Measurements from ENCODE around the gene UVRAG.

UVRAG gene

DNA sequence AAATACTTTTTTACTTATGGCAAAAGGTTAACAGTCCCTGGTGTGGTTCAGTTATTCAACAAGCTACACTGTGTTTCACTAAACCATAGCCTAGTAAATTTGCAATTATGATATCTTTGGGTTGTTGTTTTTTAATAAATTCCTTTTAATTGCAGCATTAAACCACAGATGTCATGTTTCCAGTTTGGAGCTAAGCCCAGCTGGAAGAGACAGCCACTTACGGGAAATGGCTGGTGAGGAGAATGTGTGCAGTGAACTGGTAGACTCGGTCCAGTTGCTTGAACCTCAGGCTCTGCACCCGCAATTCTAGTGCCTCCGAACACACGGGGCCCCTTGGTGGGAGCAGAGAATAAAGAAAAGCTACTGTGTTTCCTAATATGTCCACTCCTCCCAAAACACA lies 320.5 kb downstream of the UVRAG start:
- DNase-seq (ENCODE audit: low read depth) = no peak
- TF ChIP-seq, protein P1, sequence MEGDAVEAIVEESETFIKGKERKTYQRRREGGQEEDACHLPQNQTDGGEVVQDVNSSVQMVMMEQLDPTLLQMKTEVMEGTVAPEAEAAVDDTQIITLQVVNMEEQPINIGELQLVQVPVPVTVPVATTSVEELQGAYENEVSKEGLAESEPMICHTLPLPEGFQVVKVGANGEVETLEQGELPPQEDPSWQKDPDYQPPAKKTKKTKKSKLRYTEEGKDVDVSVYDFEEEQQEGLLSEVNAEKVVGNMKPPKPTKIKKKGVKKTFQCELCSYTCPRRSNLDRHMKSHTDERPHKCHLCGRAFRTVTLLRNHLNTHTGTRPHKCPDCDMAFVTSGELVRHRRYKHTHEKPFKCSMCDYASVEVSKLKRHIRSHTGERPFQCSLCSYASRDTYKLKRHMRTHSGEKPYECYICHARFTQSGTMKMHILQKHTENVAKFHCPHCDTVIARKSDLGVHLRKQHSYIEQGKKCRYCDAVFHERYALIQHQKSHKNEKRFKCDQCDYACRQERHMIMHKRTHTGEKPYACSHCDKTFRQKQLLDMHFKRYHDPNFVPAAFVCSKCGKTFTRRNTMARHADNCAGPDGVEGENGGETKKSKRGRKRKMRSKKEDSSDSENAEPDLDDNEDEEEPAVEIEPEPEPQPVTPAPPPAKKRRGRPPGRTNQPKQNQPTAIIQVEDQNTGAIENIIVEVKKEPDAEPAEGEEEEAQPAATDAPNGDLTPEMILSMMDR (IDR thresholded peaks at IDR 0.05; ENCODE audit: control insufficient read depth, insufficient read depth, low read depth, low read length, missing control alignments) = no peak
- no peak overlapping the region for H3K4me3 ChIP-seq (ENCODE audit: control insufficient read depth, low read depth, low read length)

DNA sequence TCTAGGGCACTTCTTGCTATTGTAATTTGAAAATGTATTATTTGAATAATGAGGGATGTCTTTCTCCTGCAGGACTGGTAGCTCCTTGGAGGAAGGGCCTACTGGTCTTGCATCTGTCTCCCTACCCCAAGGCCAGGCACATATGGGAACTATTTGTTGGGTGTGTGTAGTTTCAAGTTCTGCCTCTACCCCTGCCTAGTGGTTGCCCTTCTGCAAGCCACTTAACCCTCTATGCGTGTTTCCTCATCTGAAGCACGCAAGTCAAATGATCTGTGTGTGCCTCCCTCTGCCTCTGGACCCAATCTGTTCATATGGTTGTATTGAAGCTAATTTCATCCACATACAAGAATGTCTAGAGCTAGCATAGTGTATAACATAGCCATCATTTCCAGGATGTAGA lies 324.3 kb downstream of the UVRAG start:
- no peak for DNase-seq (ENCODE audit: low read depth)
- H3K4me3 ChIP-seq (ENCODE audit: control insufficient read depth, low read depth, low read length) = no peak overlapping the region
- TF ChIP-seq, protein P1 (IDR thresholded peaks at IDR 0.05; ENCODE audit: control insufficient read depth, insufficient read depth, low read depth, low read length, missing control alignments) = no peak

DNA sequence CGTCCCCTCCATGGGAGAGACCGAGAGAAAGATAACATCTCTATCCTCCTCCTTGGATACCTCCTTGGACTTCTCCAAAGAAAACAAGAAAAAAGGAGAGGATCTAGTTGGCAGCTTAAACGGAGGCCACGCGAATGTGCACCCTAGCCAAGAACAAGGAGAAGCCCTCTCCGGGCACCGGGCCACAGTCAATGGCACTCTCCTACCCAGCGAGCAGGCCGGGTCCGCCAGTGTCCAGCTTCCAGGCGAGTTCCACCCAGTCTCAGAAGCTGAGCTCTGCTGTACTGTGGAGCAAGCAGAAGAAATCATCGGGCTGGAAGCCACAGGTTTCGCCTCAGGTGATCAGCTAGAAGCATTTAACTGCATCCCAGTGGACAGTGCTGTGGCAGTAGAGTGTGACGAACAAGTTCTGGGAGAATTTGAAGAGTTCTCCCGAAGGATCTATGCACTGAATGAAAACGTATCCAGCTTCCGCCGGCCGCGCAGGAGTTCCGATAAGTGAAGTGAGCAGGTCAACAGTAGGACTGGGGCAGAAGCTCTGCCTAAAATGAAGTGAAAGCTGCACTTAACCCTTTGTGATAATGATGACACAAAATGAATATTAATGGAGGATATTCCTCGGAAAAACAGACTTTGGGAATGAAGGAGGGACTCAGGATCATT lies 326.0 kb downstream of the UVRAG start:
- H3K4me3 ChIP-seq (ENCODE audit: control insufficient read depth, low read depth, low read length) = no peak overlapping the region
- no peak for DNase-seq (ENCODE audit: low read depth)
- TF ChIP-seq, protein P1 (IDR thresholded peaks at IDR 0.05; ENCODE audit: control insufficient read depth, insufficient read depth, low read depth, low read length, missing control alignments) = no peak

DNA sequence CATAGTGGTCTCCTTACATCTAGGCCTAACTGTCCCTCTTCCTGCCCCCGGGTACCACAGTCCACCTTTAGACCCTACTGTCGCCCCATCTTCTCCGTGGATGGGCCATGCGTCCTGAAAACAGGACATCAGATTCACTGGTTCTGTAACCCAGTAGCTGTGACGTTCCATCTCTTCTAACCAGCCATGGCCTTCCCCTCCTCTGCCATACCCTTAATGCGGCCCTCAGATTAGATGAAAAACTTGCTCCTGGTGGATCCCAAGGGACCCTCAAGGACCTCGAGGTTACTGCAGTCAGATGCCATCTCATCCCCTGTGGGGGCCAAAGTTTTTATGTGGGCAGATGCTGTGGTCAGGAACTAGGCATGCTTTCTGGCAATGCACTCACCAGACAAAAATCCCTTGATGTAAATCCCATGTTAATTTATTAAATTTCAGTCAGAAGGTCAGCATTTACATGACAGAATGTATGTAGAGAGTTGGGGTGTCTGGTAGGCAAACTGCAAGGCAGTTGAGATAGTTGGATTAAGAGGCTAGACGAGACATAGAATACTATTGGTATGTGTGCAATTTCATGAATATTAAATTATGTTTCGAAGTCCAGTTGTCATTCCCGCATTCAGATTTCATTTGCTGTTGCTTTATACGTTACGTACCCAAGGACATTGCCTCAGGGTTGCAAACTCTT lies 327.0 kb downstream of the UVRAG start:
- TF ChIP-seq, protein P1 (IDR thresholded peaks at IDR 0.05; ENCODE audit: control insufficient read depth, insufficient read depth, low read depth, low read length, missing control alignments) = no peak
- no peak for DNase-seq (ENCODE audit: low read depth)
- no peak overlapping the region for H3K4me3 ChIP-seq (ENCODE audit: control insufficient read depth, low read depth, low read length)

DNA sequence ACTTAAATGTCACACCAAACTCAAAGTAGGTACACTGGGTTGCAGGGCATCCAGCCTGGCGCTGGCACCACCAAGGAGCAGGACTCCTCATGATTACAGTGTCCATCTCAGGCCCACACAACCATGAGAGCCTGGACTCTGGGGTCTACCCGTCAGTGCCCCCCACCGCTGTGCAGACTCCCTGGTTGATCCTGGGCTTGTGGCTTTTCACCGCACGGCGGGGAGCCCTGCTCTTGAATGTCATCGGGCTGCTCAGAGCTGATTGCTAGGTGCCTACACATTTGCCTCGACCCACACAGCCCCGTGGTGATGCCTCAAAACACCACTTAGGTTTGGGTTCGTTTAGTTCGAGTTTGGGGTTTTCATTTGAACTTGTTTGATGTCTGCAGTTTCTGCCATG lies 328.3 kb downstream of the UVRAG start:
- DNase-seq (ENCODE audit: low read depth) = no peak

DNA sequence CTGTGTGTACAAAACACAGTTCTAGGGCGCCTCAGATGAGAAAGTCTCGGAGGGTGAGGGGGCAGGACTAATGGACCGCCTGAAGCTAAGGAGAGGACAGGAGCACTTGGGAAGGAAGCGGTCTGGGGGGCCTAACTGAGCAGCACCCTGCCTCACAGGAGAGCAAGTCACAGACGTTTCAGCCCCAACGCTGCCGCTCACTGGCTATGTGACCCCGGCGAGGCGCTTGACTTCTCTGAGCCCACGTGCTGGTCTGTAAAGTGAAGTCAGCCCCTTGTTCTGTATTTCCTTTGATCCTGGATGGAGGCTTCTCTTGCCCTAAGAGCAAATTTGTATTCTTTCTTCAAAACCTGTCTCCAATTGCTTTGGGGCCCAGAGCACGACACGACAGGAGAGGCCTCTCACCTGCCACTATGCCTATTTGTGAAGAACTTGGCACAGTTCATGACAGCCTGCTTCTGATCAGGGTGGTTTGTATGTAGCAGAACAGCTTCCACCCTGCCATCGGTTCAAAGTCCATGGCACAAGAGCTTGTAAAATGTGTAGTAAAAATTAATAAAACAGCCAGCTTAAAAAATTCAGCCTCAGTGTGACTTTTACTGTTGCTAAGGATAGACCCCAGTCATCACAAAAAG lies 332.2 kb downstream of the UVRAG start:
- DNase-seq (ENCODE audit: low read depth) = no peak
- TF ChIP-seq, protein P1 (IDR thresholded peaks at IDR 0.05; ENCODE audit: control insufficient read depth, insufficient read depth, low read depth, low read length, missing control alignments) = no peak
- H3K4me3 ChIP-seq (ENCODE audit: control insufficient read depth, low read depth, low read length) = no peak overlapping the region

More for the DNA sequence above, 328.3 kb downstream of the UVRAG start:
- TF ChIP-seq, protein P1 (IDR thresholded peaks at IDR 0.05; ENCODE audit: control insufficient read depth, insufficient read depth, low read depth, low read length, missing control alignments) = no peak
- no peak overlapping the region for H3K4me3 ChIP-seq (ENCODE audit: control insufficient read depth, low read depth, low read length)

All from AG09309 (cell line).